T-helper 1 cell treated with Interleukin-12 subunit alpha and Interleukin-12 subunit beta and Interleukin-4 antibody, amounts not matched to agents 30 μg/mL and 1 μg/mL, for 36 hours (primary cell): ENCODE measurements around the gene DYNC2I2.
A peak's percentile ranks its signal among the peaks of the same experiment; 100 is the strongest.

Experiments
- H3K27ac Mint-ChIP-seq: one replicate; pipeline ENCODE4 v1.8.0; 2021; ENCODE audit warnings: mild to moderate bottlenecking, mixed read lengths
- H3K27me3 Mint-ChIP-seq: one replicate; pipeline ENCODE4 v1.8.0; 2021; ENCODE audit warnings: low read depth, mixed read lengths
- H3K36me3 Mint-ChIP-seq: one replicate; pipeline ENCODE4 v1.8.0; 2021; ENCODE audit warnings: low read depth, mixed read lengths
- H3K4me1 Mint-ChIP-seq: one replicate; pipeline ENCODE4 v1.8.0; 2021; ENCODE audit warnings: low read depth, mixed read lengths
- H3K4me3 Mint-ChIP-seq: one replicate; pipeline ENCODE4 v1.8.0; 2021; ENCODE audit warnings: mild to moderate bottlenecking, moderate library complexity, mixed read lengths
- H3K9me3 Mint-ChIP-seq: one replicate; pipeline ENCODE4 v1.8.0; 2021; ENCODE audit warnings: mixed read lengths

Gene DYNC2I2

DNA sequence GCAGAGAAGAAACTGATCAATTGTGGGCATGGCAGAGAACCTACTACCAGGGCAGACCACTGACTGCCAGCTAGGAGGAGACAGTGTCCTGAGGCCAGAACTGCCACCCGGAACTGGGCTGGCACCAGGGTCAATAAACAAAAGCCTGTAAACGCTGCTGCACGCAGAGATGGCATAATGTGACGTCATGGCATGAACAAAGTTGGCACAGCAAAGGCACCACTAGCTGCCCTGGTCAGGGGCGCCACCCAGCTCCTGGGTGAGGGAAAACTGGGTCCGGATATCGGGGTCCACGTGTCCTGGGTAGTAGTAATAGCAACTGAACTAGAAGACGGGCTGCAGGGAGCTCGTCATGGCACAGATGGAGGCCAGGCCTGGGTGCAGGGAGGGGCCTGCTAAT is 32.1 kb downstream of the DYNC2I2 start:
- H3K27ac Mint-ChIP-seq = no peak overlapping the region
- no peaks in the 10 kb centered on the region for H3K4me1 Mint-ChIP-seq
- H3K36me3 Mint-ChIP-seq = peaks cover 45% of the 10 kb centered on the region
- no peaks in the 10 kb centered on the region for H3K27me3 Mint-ChIP-seq
- H3K4me3 Mint-ChIP-seq = no peak overlapping the region
- no peaks in the 10 kb centered on the region for H3K9me3 Mint-ChIP-seq

- Mint-ChIP-seq H3K27ac (no peak overlapping the region), H3K9me3 (no peaks in the 10 kb centered on the region), H3K27me3 (no peaks in the 10 kb centered on the region), H3K36me3 (peaks cover 56% of the 10 kb centered on the region), H3K4me1 (no peaks in the 10 kb centered on the region), H3K4me3 (no peak overlapping the region)
Measured at GRCh38 chr9:128621730-128622455, 34.8 kb downstream of the DYNC2I2 start.

DNA sequence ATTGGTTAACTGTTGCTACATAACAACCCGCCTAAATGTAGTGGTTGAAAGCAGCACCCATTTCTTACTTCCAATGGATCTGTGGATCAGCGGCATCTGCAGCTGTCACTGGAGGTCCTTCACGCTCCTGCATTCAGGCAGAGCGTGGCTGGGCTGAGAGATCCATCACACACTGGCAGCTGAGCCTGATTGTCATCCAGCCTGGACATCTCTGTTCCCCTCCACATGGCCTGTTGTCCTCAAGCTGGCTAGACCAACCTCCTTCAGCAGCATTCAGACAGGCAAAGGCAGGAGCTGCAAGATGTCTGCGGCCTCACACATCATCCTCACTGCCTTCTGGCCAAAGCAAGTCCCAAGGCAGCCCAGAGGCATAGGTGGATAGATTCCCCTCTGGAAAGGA is 36.9 kb downstream of the DYNC2I2 start:
- H3K27ac Mint-ChIP-seq = no peak overlapping the region
- no peaks in the 10 kb centered on the region for H3K4me1 Mint-ChIP-seq
- no peaks in the 10 kb centered on the region for H3K27me3 Mint-ChIP-seq
- H3K36me3 Mint-ChIP-seq = peaks cover 50% of the 10 kb centered on the region
- no peak overlapping the region for H3K4me3 Mint-ChIP-seq
- no peaks in the 10 kb centered on the region for H3K9me3 Mint-ChIP-seq

GRCh38 chr9:128619127-128619526 is 37.5 kb downstream of the DYNC2I2 start:
- Mint-ChIP-seq H3K27me3 (no peaks in the 10 kb centered on the region), H3K27ac (no peak overlapping the region), H3K4me3 (no peak overlapping the region), H3K36me3 (peaks cover 49% of the 10 kb centered on the region), H3K9me3 (no peaks in the 10 kb centered on the region), H3K4me1 (no peaks in the 10 kb centered on the region)

DNA sequence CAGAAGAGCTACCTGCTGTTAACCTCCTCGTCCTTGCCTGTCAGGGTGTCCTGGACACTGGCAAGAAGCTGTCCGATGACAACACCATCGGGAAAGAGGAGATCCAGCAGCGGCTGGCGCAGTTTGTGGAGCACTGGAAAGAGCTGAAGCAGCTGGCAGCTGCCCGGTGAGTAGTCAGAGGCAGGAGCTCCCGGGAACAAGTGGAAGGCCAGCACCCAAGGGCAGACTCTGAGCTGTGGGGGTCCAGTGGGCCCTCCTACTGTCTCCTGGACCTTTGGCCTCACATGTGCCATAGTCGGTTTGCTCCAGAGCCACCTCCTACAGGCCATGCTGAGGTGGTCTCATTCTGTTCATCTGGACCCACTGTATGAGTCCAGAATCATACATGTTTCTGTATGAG is 38.7 kb downstream of the DYNC2I2 start:
- Mint-ChIP-seq H3K4me1 (no peaks in the 10 kb centered on the region), H3K9me3 (no peaks in the 10 kb centered on the region), H3K4me3 (no peak overlapping the region), H3K27ac (no peak overlapping the region), H3K36me3 (peaks cover 57% of the 10 kb centered on the region), H3K27me3 (no peaks in the 10 kb centered on the region)

GRCh38 chr9:128615571-128615970 is 41.1 kb downstream of the DYNC2I2 start:
- Mint-ChIP-seq H3K27me3 (no peaks in the 10 kb centered on the region), H3K36me3 (peaks cover 58% of the 10 kb centered on the region), H3K4me1 (no peaks in the 10 kb centered on the region), H3K27ac (no peak overlapping the region), H3K9me3 (no peaks in the 10 kb centered on the region), H3K4me3 (no peak overlapping the region)

- no peaks in the 10 kb centered on the region for H3K4me1 Mint-ChIP-seq
- no peak overlapping the region for H3K27ac Mint-ChIP-seq
- H3K27me3 Mint-ChIP-seq = no peaks in the 10 kb centered on the region
- H3K36me3 Mint-ChIP-seq = peaks cover 63% of the 10 kb centered on the region
- H3K9me3 Mint-ChIP-seq = no peaks in the 10 kb centered on the region
- no peak overlapping the region for H3K4me3 Mint-ChIP-seq
Measured at GRCh38 chr9:128614728-128615127, 41.9 kb downstream of the DYNC2I2 start.

- H3K9me3 Mint-ChIP-seq = no peaks in the 10 kb centered on the region
- peaks cover 62% of the 10 kb centered on the region for H3K36me3 Mint-ChIP-seq
- no peak overlapping the region for H3K4me3 Mint-ChIP-seq
- H3K27me3 Mint-ChIP-seq = no peaks in the 10 kb centered on the region
- H3K27ac Mint-ChIP-seq = no peak overlapping the region
- H3K4me1 Mint-ChIP-seq = no peaks in the 10 kb centered on the region
Measured at GRCh38 chr9:128611600-128612394, 44.9 kb downstream of the DYNC2I2 start.

DNA sequence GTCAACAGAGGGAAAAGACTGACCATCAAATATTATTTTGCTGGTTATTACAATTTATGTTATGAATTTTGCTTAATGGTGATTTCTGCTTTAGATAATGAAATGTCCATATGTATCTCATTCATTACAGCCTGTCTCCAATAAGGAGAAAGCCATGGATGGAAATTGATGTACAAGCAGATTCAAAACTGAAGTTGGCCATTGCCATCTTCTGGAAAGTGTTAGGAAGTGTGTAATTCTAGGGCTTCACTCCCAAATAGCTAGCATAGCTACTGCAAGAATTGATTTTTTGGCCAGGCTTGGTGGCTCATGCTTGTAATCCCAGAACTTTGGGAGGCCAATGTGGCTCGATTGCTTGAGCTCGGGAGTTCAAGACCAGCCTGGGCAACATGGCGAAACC is 45.8 kb downstream of the DYNC2I2 start:
- Mint-ChIP-seq H3K27ac (no peak overlapping the region), H3K27me3 (no peaks in the 10 kb centered on the region), H3K4me1 (no peaks in the 10 kb centered on the region), H3K4me3 (no peak overlapping the region), H3K36me3 (peaks cover 60% of the 10 kb centered on the region), H3K9me3 (no peaks in the 10 kb centered on the region)

GRCh38 chr9:128607642-128608350 is 48.9 kb downstream of the DYNC2I2 start:
- H3K4me3 Mint-ChIP-seq = no peak overlapping the region
- no peaks in the 10 kb centered on the region for H3K9me3 Mint-ChIP-seq

DNA sequence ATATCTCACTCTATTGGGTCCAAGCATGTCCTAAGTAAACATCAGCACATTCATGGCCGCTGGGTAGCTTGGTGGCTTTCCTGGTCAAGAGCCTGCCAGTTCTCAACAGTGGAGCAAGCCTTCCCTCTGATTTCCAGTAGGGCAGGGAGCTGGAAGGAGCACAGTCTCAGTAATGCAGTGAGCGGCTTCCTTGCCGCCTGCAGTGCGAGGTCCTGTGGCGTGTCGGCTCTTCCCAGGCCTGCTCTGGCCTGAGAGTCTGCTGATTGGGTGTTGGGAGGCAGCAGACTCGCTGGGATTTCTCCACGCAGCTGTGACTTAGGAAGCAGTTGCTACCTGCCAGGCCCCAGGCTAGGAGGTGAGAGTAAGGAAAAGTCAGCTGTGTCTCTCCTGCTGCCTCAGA is 53.0 kb downstream of the DYNC2I2 start:
- Mint-ChIP-seq H3K9me3 (no peaks in the 10 kb centered on the region), H3K27ac (no peak overlapping the region), H3K4me3 (no peak overlapping the region), H3K27me3 (no peaks in the 10 kb centered on the region), H3K4me1 (no peaks in the 10 kb centered on the region), H3K36me3 (peaks cover 47% of the 10 kb centered on the region)

More at GRCh38 chr9:128607642-128608350, 48.9 kb downstream of the DYNC2I2 start:
- H3K27ac Mint-ChIP-seq = no peak overlapping the region
- no peaks in the 10 kb centered on the region for H3K4me1 Mint-ChIP-seq
- H3K36me3 Mint-ChIP-seq = peaks cover 58% of the 10 kb centered on the region
- no peaks in the 10 kb centered on the region for H3K27me3 Mint-ChIP-seq

GRCh38 chr9:128600099-128600498 is 56.5 kb downstream of the DYNC2I2 start:
- Mint-ChIP-seq H3K4me3 (no peak overlapping the region), H3K4me1 (no peaks in the 10 kb centered on the region), H3K9me3 (no peaks in the 10 kb centered on the region), H3K27ac (peak overlapping the region; percentile 41), H3K27me3 (no peaks in the 10 kb centered on the region), H3K36me3 (peaks cover 40% of the 10 kb centered on the region)

- Mint-ChIP-seq H3K9me3 (no peaks in the 10 kb centered on the region), H3K27ac (no peak overlapping the region), H3K27me3 (no peaks in the 10 kb centered on the region), H3K4me3 (no peak overlapping the region), H3K4me1 (no peaks in the 10 kb centered on the region), H3K36me3 (peaks cover 39% of the 10 kb centered on the region)
Measured at GRCh38 chr9:128595471-128595870, 61.2 kb downstream of the DYNC2I2 start.

GRCh38 chr9:128593856-128594255 is 62.8 kb downstream of the DYNC2I2 start:
- Mint-ChIP-seq H3K27me3 (no peaks in the 10 kb centered on the region), H3K4me3 (no peak overlapping the region), H3K4me1 (no peaks in the 10 kb centered on the region), H3K27ac (no peak overlapping the region), H3K9me3 (no peaks in the 10 kb centered on the region), H3K36me3 (peaks cover 39% of the 10 kb centered on the region)

GRCh38 chr9:128593039-128593438 is 63.6 kb downstream of the DYNC2I2 start:
- Mint-ChIP-seq H3K27ac (no peak overlapping the region), H3K4me1 (peaks cover 3% of the 10 kb centered on the region), H3K36me3 (peaks cover 36% of the 10 kb centered on the region), H3K9me3 (no peaks in the 10 kb centered on the region), H3K27me3 (no peaks in the 10 kb centered on the region), H3K4me3 (no peak overlapping the region)
